HG02642 (cell line): ENCODE results near the gene EXOC8.

Experiments used
- ATAC-seq: cut with Tn5 transposase; IDR thresholded peaks from one replicate; pipeline ENCODE4 v1.9.1; 2021; ENCODE audit warnings: mild to moderate bottlenecking; ENCODE audit not compliant: unreplicated experiment, poor library complexity

The EXOC8 gene

DNA sequence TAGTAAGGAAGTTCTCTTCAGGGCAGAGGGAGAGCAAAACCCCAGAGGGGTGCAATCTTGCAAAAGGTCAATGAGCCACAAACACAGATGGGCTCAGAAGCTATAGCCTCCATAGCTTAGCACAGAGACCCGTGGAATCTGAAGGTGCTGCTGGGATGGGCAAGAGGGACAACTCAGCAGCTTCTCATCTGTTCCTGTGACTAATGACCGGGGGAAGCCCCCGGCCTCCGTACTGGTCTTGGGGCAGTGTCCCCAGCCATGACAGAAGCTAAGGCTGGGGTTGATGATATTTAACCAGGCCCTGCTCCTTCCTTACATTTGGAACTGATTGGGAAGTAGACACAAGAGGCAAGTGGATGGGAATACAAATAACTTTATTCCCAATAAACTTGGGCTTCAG, 19.1 kb downstream of the EXOC8 start:
- ATAC-seq: no peak

DNA sequence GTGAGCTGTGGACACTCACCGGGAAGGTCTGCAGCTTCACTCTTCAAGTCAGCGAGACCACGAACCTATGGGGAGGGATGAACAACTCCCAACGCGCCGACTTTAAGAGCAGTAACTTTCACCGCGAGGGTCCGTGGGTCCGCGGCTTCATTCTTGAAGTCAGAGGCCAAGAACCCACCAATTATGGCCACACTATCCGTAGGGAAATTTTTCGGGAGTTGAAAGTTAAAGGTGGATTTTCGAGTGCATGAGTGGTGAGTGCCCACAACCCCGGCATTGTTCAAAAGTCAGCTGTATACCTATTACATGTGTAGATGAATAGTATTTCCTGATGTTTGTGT, 19.7 kb downstream of the EXOC8 start:
- ATAC-seq: no peak

DNA sequence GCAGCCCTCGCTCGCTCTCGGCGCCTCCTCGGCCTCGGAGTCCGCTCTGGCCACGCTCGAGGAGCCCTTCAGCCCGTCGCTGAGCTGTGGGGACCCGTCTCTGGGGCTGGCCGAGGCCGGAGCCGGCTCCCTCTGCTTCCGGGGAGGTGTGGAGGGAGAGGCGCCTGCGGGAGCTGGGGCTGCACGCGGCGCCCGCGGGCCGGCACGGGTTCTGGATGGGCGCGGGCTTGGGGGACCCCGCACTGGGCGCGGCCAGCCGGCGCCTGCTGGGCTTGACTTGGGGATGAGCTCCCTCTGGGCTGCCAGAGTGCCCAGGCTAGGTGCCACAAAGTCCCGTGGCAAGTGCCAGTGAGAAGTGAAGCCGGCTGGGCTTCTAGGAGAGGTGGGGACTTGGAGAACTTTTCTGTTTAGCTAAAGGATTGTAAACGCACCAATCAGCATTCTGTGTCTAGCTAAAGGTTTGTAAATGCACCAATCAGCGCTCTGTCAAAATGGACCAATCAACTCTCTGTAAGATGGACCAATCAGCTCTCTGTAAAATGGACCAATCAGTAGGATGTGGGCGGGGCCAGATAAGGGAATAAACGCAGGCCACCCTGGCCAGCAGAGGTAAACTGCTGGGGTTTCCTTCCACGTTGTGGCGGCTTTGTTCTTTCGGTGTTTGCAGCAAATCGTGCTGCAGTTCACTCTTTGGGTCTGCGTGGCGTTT, 20.2 kb downstream of the EXOC8 start:
- ATAC-seq: no peak

DNA sequence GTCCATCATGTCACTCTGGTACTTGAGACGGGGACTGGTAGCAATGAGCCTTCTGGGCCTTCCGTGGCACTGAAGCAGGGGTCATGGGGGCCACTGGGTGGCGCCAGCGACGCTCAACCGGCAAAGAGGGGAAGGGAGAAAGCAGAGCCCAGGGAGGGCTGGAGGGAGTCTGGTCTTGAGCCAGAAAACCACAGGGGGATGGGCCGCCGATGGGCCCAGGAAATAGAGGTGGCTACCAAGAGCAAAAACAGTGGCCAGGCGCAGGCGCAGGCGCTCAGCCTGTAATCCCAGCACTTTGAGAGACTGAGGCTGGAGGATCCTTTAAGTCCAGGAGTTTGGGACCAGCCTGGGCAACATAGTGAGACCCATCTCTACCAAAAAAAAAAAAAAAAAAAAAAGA, 21.8 kb downstream of the EXOC8 start:
- ATAC-seq: peak; percentile 81

DNA sequence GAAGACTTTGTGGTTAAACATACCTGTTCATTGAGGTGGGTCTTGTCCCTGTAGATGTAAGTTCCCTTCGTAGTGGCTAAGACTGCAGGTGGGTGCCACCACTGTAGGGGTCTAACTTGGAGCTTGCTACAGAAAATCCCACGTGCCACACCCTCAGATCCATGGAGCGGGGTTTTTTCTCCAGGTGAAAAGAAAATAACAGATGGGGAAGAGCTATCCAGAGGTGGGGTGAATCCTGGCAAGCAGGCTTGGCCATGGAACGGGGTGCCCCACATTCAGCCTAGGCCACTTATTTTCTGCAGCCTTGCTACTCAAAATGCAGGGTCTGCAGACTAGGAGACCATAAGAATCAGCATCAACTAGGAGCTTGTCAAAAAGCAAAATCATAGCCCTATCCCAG, 24.0 kb downstream of the EXOC8 start:
- no peak for ATAC-seq

DNA sequence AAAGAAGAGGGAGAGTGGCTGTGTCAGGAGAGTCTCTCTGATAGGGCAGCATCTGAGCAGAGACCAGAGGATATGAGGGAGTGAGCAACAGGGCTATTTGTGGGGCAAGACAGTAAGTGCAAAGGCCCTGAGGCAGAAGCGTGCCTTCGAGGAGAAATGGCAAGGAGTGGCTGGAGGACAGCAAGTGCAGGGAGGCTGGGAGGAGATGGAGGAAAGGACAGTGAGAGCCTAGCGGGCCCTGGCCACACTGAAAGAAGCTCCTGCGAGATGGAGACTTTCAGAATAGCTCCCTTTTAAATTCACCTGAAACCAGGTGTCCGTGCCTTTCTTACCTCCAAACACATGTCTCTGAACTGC, 25.2 kb downstream of the EXOC8 start:
- ATAC-seq: no peak

DNA sequence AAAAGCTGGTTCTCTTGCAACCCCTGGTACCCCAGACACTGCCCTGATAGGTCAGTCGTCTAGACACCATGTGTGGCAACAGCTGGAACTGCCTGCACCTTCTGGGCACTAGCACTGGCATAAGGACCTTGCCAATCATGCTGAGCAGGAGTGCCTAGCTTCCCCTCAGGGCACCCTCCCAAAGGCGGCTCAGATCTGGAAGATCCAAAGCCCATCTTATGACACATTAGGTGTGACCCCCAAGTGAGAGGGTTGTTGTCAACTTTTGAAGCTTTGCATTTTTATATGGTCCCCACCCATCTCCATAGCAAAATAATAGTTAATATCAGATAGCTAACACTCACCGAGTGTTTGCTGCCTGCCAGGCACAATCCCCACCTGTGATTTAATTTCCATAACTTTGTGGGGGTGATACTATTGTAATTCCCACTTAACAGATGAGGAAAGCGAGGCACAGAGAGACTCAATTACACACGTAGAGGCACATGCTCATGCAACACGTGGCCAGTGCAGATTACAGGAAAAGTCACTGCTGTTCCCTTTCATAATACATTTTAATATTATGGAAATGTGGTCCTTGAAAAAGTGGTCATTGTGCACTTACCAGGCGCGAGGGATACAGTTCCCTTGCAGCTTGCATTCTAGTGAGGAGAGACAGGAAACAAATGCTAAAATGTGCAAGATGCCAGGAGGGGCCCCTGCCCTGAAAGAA, 25.8 kb downstream of the EXOC8 start:
- ATAC-seq: no peak

DNA sequence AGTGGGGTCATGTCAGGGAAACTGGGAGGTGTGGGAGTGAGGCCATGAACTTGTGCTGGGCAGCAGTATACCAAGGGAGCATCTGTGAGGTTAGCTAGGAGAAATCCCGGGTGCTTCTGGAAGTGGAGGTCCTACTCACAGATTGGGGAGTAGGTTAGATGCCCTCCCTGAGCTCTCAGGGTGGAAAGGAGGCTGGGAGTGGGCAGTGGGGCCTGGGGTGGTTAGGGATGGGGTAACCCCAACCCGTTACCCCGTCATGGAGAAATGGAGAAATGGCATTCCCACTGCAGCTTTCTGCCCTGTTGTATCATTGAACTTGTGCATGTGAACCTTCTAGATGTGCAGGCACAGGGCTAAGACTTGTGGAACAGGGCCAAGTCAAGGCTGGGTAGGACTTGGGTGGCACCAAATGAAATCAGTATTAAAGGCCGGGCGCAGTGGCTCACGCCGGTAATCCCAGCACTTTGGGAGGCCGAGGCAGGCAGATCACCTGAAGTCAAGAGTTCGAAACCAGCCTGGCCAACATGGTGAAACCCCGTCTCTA, 27.2 kb downstream of the EXOC8 start:
- ATAC-seq: no peak

DNA sequence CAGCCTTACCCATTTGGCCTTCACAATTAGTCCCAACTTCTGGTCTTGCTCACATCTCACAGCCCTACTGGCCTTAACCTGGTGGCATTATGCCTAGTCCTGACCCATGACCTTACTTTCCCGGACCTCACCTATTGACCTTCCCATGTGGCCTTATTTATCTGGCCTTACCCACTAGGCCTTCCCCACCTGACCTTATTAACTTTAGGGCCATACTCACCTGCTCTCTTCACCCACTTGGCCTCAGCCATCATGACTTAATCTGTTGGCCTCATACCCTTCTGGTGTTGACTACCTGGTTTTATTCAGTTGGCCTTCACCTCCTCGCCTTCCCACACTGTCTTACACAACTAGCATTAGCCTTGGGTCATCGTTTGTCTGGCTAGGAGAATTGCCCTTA, 35.7 kb downstream of the EXOC8 start:
- no peak for ATAC-seq

DNA sequence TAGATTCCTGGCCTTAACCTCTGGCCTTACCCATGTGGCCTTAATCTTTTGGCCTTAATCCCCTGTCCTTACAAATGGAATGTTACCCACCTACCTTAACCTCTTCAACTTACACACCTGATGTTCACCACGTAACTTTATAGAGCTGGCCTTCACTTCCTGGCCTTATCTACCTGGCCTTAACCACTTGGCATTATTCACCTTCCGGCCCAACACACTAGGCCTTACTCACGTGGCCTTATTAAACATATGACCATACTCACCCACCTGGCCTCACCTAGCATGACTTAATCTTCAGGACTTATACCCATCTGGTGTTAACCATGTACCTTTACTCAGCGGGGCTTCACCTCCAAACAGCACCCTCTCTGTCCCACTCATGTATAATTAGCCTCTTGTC, 41.7 kb downstream of the EXOC8 start:
- ATAC-seq: no peak

DNA sequence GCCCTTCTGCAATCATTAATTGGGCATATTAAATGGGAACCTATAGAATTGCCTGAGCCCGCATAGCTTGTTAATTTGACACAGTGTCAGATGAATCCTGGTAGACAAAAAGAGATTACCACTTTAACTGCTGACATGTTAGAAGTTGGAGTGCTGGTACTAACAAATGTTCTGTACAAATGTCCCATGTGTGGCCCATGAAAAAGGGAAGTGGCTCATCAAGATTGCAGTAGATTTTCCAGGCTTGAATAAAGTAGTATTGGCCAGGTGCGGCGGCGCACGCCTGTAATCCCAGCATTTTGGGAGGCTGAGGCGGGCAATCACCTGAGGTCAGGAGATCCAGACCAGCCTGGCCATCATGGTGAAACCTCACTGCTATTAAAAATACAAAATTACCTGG, 51.0 kb downstream of the EXOC8 start:
- no peak for ATAC-seq

DNA sequence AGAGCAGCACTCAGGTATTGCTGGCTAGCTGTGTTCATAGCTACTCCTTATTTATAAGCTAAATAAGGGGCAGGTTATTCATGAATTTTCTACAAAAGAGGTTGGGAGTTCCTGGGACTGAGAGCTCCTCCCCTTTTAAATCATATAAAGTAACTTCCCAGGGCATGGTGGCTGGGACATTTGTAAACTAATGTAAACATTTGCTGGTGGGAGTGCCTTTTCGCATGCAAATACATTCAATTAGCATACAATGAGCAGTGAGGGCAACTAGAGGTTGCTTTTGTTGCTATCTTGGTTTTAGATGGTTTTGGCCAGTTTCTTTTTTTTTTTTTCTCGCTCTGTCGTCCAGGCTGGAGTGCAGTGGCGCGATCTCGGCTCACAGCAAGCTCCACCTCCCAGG, 53.2 kb downstream of the EXOC8 start:
- no peak for ATAC-seq
